Tibial nerve (tissue), 4 donors: ENCODE data around the gene TBC1D8. TPM values are rescaled to one million over a fixed set of nuclear protein-coding genes. Genes with fewer than 3 reads are reported as not detected.

Experiments used
- DNase-seq, 2 donors: peaks; one replicate each; pipeline ENCODE4 v3.0.0-alpha.2; 2019; ENCODE audit warnings: low spot score in 2 of 2
- H3K27ac ChIP-seq, 4 donors: fragments of 200-600 bp; sonication (generic) in 3 of 4; one replicate each; pipeline ENCODE4 v1.5.1; 2017 to 2019; ENCODE audit warnings: mild to moderate bottlenecking in 1 of 4
- H3K27me3 ChIP-seq, 2 donors: fragments of 200-600 bp; sonication (generic) in 1 of 2; one replicate each; pipeline versions ENCODE4 v1.5.1 to v1.6.0; 2017 to 2019
- H3K36me3 ChIP-seq, 3 donors: fragments of 200-600 bp; sonication (generic); one replicate each; pipeline ENCODE4 v1.5.1; 2018 to 2019
- H3K4me1 ChIP-seq, 4 donors: fragments of 200-600 bp; sonication (generic) in 3 of 4; one replicate each; pipeline ENCODE4 v1.5.1; 2017 to 2019
- H3K4me3 ChIP-seq, 4 donors: fragments of 200-600 bp; sonication (generic) in 3 of 4; one replicate each; pipeline ENCODE4 v1.5.1; 2017 to 2019; ENCODE audit warnings: mild to moderate bottlenecking in 1 of 4, moderate library complexity in 1 of 4
- H3K9me3 ChIP-seq, 4 donors: fragments of 200-600 bp; sonication (generic) in 3 of 4; one replicate each; pipeline ENCODE4 v1.5.1; 2017 to 2019
- EP300 ChIP-seq, 2 donors: sonication (generic); formaldehyde crosslinking; IDR thresholded peaks; one replicate each; pipeline ENCODE4 v1.6.1; 2017; ENCODE audit warnings: antibody characterized with exemption in 2 of 2, mild to moderate bottlenecking in 1 of 2
- POLR2A ChIP-seq, 2 donors: fragments of 450-650 bp; IDR thresholded peaks; one replicate each; pipeline ENCODE4 v1.6.1; 2017; ENCODE audit warnings: antibody characterized with exemption in 2 of 2, mild to moderate bottlenecking in 2 of 2, moderate library complexity in 2 of 2
- WGBS, 2 donors: methylation state at CpG; one replicate each; pipeline ENCODE4 v1.1.5; 2018; 5-methylcytosine and 5-hydroxymethylcytosine counted together
- small RNA-seq: library from RNA; depleted of rRNA; stranded (forward); fragments of <200 nt; gene quantifications from one replicate; pipeline ENCODE3, GENCODE V24; 2016
- total RNA-seq, 4 donors: library from RNA; depleted of rRNA; stranded (reverse); fragments of >200 nt; gene quantifications; one replicate each; pipeline ENCODE4 v1.1.0, GENCODE V29; 2016
- TF ChIP-seq, protein P1 (sequence below), 5 experiments: fragments of 200-600 bp in 3 of 5; fragments of 450-650 bp in 2 of 5; sonication (generic) in 3 of 5; IDR thresholded peaks; one replicate each; pipeline ENCODE4 v1.5.1; 2016 to 2019; ENCODE audit warnings: antibody characterized with exemption in 5 of 5, mild to moderate bottlenecking in 3 of 5, moderate library complexity in 2 of 5

The TBC1D8 gene
- total RNA-seq, 4 donors from 2014 or later, result 42.4 to 87.9 (median 47.3) TPM

DNA sequence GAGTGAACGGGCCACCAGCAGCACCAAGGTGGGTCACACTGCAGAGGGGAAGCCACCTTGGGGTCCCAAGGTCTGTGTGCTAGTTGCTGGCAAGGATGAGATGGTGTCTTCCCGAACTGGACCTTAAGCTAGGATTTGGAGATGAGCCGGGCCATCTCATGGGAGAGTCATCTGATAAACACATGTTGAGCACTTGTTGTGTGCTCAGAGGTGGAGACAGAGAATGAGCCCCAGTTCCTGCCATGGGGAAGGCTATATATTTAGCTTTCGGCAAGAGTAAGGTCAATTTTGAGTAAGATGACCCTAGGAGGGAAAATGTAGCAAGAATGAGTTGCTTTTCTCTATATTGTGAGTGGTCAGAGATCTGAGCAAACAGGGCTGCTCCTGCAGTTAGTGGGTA is 190.5 kb downstream of the TBC1D8 start:
- Histone ChIP-seq H3K4me3 (no peak overlapping the region), H3K36me3 (no peaks in the 10 kb centered on the region), H3K4me1 (peaks cover 0 to 13% (median 0%) of the 10 kb centered on the region in 4 donors), H3K9me3 (no peaks in the 10 kb centered on the region), H3K27me3 (no peaks in the 10 kb centered on the region), H3K27ac (no peak overlapping the region)
- no peak for TF ChIP-seq EP300 (IDR thresholded peaks at IDR 0.05)
- TF ChIP-seq, protein P1, sequence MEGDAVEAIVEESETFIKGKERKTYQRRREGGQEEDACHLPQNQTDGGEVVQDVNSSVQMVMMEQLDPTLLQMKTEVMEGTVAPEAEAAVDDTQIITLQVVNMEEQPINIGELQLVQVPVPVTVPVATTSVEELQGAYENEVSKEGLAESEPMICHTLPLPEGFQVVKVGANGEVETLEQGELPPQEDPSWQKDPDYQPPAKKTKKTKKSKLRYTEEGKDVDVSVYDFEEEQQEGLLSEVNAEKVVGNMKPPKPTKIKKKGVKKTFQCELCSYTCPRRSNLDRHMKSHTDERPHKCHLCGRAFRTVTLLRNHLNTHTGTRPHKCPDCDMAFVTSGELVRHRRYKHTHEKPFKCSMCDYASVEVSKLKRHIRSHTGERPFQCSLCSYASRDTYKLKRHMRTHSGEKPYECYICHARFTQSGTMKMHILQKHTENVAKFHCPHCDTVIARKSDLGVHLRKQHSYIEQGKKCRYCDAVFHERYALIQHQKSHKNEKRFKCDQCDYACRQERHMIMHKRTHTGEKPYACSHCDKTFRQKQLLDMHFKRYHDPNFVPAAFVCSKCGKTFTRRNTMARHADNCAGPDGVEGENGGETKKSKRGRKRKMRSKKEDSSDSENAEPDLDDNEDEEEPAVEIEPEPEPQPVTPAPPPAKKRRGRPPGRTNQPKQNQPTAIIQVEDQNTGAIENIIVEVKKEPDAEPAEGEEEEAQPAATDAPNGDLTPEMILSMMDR (IDR thresholded peaks at IDR 0.05), result no peak
- no peak for TF ChIP-seq POLR2A (IDR thresholded peaks at IDR 0.05)
- WGBS, 2 donors, result 78 to 82% methylated on average over 4 of the region's 4 CpGs
- no peak for DNase-seq

DNA sequence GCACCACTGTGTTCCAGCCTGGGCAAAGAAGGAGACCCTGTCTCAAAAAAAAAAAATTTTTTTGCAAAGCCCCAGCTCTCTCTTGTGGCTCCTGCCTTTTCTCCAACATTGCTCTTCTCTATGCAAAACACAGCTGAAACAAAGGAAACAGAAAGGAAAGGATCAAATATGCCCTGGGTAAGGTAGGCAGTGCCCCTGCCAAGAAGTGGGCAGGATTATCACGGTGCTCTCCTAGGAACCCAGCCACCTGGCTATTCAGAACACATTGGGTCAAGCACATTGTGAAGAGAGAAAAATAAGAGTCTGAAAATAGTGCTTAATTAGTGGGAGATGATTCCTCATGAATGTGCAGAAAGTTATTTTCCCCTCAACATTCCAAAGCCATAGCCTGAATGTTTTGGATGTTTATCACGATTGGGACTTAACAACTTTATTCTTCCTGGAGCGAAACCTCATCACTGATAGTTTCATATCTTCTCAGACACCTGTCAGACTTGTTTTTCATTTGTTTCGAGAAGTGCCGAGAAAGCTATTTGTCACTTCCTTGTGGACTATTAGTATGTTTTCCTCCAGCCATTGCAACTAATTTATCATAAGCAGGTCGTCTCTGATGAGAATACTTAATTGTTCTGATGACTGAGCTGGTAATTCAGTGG is 191.8 kb downstream of the TBC1D8 start:
- no peak overlapping the region for H3K27ac ChIP-seq
- no peaks in the 10 kb centered on the region for H3K9me3 ChIP-seq
- H3K4me3 ChIP-seq, result no peak overlapping the region
- TF ChIP-seq EP300 (IDR thresholded peaks at IDR 0.05) (no peak), POLR2A (IDR thresholded peaks at IDR 0.05) (no peak)
- TF ChIP-seq, protein P1 (IDR thresholded peaks at IDR 0.05), result no peak
- H3K27me3 ChIP-seq, result no peaks in the 10 kb centered on the region
- no peak for DNase-seq
- H3K36me3 ChIP-seq, result no peaks in the 10 kb centered on the region
- 42 to 49% methylated on average over 6 of the region's 6 CpGs for WGBS, 2 donors
- peaks cover 0 to 13% (median 0%) of the 10 kb centered on the region in 4 donors for H3K4me1 ChIP-seq

DNA sequence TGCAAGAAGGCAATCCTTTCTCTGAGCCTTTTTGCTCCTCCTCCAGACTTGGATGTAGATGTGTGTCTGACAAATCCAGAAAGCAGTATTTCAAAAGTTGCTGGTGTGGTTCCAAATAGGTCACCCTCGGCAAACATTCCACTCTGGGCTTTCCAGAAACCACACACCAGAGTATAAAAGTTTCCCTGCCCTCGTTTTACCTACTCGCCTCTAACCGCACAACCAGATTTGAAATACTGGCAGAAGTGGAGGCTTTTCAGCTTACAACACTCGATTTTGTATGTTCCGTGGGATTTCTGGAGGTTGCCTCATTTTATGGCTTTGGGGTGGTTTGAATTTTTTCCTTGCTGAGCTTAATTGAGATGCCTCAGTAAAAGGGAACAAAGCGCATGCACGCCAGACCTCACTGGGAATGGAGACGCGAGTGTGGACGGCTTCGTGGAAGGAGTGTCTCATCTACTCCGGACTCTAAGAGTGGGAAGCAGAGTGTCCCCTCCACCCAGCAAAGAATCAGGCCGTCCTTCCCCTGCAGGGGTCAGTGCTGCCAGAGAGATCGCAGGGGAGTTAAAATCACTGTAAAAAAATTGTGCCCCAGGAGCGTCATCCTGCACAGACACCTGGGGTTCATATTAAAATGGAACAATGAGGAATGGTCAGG is 193.1 kb downstream of the TBC1D8 start:
- TF ChIP-seq EP300 (IDR thresholded peaks at IDR 0.05) (peak in 1 of 2 donors; percentile 79), POLR2A (IDR thresholded peaks at IDR 0.05) (no peak)
- TF ChIP-seq, protein P1 (IDR thresholded peaks at IDR 0.05), result no peak
- no peak overlapping the region for H3K4me3 ChIP-seq
- H3K27ac ChIP-seq, result no peak overlapping the region
- no peaks in the 10 kb centered on the region for H3K36me3 ChIP-seq
- peaks cover 0 to 13% (median 0%) of the 10 kb centered on the region in 4 donors for H3K4me1 ChIP-seq
- no peaks in the 10 kb centered on the region for H3K27me3 ChIP-seq
- no peaks in the 10 kb centered on the region for H3K9me3 ChIP-seq
- WGBS, 2 donors, result 51 to 64% methylated on average over 16 of the region's 16 CpGs
- peak in 1 of 2 donors; percentile 71 for DNase-seq

Small RNA genes within 50 kb of the gene (small RNA-seq; reads per million reads assigned to genes)
- not detected for gene BBIP1P1

Other genes with a start within 250 kb of the TBC1D8 start
- 1,000 to 10,000 TPM; 1,010 to 1,120 (median 1,024) TPM for gene RPL31, start 149.1 kb downstream of the TBC1D8 start, total RNA-seq
- 10 to 100 TPM; 17.5 to 29.9 (median 19.6) TPM for gene CNOT11, start 101.5 kb upstream of the TBC1D8 start, total RNA-seq
- 100 to 1,000 TPM in 1 of 4 donors, 10 to 100 TPM in 3; 61.0 to 108 (median 67.3) TPM for gene RNF149, start 157.3 kb upstream of the TBC1D8 start, total RNA-seq
- not detected for gene CREG2, start 236.1 kb upstream of the TBC1D8 start, total RNA-seq